Measurements from ENCODE around the gene TMEM45A. TPM values are rescaled to one million over a fixed set of nuclear protein-coding genes. Genes with fewer than 3 reads are reported as not detected.

TMEM45A gene
- total RNA-seq, 1 donor from 2014 or later, result 18.1 TPM

DNA sequence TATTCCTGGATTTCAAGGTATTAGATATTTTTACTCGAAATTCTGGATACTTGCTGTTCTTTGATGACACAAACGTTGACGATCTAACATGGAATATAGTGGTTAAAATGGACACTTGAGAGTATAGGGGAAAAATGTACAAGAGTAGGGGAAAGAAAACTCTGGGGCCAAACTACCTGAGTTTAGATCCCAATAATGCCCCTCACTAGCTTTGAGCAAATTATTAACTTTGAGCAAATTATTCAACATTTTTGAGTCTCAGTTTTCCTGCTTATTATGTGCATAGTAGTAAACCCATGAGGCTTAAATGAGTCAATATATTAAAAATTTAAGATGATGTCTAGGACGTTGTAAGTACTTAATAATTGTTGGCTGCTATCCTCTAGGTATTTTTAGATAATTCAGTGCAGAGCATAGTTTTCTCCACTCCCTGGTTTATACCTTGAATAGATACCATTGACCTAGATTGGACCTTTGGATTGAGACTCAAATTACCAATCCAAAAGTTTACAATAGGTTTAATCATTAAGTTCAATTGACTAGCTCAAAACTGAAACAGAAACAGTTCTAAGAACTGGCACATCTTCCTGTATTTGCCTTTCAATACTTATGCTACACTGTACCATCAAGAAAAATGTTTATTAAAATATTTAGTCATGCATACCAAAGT is 121.4 kb downstream of the TMEM45A start:
- DNase-seq (ENCODE audit: low read depth in 2 of 2), result no peak

DNA sequence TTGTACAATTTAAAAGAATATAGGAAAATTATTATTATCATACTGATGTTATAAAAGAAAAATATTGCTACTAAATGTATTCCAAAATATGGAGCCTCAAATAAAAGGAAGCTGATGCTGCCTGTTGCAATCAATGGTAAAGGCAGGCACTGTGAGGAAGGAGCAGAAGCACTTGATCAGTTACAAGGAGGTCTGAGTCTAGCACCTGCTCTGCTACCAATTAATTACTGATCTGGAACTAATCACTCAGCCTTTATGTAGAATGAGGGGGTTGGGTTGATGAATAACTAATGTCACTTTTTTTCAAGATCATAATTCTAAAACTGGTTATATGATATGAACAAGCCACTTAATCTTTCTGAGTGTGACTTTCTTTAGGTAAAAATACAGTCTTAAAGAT is 122.5 kb downstream of the TMEM45A start:
- DNase-seq (ENCODE audit: low read depth in 2 of 2), result no peak

- DNase-seq (ENCODE audit: low read depth in 2 of 2), result no peak
These were observed 123.3 kb downstream of the TMEM45A start for GRCh38 chr3:100615684-100616083.

- no peak for DNase-seq (ENCODE audit: low read depth in 2 of 2)
These were observed 128.8 kb downstream of the TMEM45A start for GRCh38 chr3:100621251-100621650.

Other genes with a start within 250 kb of the TMEM45A start
- 25.1 and 26.8 TPM in 2 replicates for gene TBC1D23, start 231.6 kb upstream of the TMEM45A start, total RNA-seq
- 3.4 and 6.8 TPM in 2 replicates for gene NIT2, start 157.9 kb upstream of the TMEM45A start, total RNA-seq
- gene TOMM70, start 91.5 kb upstream of the TMEM45A start, total RNA-seq, result 21.6 and 21.8 TPM in 2 replicates
- gene LNP1, start 91.1 kb upstream of the TMEM45A start, total RNA-seq, result 0.44 and 0.60 TPM in 2 replicates
- gene ADGRG7, start 117.0 kb downstream of the TMEM45A start, total RNA-seq, result not detected in 2 replicates
- 36.1 and 39.4 TPM in 2 replicates for gene TFG, start 216.9 kb downstream of the TMEM45A start, total RNA-seq